ENCODE measurements around the gene PEDS1. TPM values are rescaled to one million over a fixed set of nuclear protein-coding genes. Genes with fewer than 3 reads are reported as not detected.

Gene PEDS1
- total and polyA plus RNA-seq, 8 donors: 27.5 to 39.9 (median 31.9) TPM

DNA sequence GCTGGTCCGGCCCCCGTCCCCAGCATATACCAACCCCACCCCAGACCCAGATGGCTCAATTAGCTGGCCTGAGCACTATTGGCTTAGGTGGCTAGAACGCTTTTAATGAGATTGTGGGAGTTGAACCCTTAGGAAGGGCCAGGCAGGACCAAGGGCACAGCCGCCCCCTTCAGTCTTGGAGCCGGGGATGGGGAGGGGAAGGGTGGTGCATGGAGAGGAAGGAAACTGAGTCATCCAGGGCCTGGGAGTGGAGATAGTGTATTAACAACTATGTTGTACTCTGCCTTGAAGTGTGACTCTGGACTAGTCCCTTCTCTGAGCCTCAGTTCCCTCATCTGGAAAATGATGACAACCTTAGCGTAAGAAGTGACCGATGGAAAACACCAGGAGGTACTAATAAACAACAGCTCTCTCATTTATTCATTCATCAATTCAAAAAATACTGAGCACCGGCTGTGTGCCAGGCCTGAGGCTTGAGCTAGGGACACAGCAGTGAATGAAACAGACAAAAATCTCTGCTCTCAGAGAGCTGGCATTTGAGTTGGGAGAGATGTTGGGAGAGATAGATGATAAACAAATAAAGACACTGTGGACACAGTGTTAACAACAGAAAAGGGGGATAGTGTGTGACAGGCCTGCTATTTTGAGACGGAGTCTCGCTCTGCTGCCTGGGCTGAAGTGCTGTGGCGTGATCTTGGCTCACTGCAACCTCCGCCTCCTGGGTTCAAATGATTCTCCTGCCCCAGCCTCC, 11.5 kb downstream of the PEDS1 start:
- Histone ChIP-seq H3K36me3 (peaks cover 0 to 55% of the 10 kb centered on the region in 2 donors), H3K4me3 (no peak overlapping the region), H3K9me3 (no peaks in the 10 kb centered on the region), H3K4me1 (peaks cover 14 to 95% of the 10 kb centered on the region in 2 donors), H3K27me3 (no peaks in the 10 kb centered on the region), H3K27ac (peak overlapping the region; percentile 16 to 58)
- intact Hi-C loops (cut with DNase I): no loop called here
- TF ChIP-seq, protein P1, sequence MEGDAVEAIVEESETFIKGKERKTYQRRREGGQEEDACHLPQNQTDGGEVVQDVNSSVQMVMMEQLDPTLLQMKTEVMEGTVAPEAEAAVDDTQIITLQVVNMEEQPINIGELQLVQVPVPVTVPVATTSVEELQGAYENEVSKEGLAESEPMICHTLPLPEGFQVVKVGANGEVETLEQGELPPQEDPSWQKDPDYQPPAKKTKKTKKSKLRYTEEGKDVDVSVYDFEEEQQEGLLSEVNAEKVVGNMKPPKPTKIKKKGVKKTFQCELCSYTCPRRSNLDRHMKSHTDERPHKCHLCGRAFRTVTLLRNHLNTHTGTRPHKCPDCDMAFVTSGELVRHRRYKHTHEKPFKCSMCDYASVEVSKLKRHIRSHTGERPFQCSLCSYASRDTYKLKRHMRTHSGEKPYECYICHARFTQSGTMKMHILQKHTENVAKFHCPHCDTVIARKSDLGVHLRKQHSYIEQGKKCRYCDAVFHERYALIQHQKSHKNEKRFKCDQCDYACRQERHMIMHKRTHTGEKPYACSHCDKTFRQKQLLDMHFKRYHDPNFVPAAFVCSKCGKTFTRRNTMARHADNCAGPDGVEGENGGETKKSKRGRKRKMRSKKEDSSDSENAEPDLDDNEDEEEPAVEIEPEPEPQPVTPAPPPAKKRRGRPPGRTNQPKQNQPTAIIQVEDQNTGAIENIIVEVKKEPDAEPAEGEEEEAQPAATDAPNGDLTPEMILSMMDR (IDR thresholded peaks at IDR 0.05): no peak
- ATAC-seq (no peak), DNase-seq (no peak)

DNA sequence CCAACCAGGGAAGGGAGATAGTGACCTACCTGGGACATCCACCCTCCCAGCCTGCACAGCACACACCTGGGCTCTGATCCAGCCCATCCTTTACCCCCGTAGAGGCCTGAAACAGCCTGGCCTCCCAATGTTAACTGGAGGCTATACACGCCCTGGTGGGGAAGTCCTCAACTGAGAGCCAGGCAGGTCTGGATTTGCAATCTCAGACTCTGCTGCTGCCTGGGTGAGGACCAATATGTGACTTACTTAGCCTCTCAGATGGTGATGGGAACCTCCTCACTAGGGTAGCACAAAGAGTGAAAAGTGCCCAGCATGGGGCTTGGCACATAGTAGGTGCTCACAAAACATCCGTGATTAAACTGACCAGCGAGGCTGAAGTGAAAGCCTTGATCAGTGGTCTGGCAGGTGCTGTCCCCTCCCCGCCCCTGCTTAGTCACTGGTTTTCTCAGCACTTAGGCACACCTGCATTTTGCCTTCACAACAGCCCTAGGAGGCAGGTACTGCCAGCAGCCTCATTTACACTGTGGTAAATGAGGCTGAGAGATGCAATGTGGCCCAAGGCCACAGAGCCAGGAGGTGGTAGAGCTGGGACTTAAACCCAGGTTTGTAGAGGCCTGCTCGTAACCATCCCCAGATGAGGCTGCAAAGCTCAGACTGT, 12.4 kb downstream of the PEDS1 start:
- TF ChIP-seq, protein P1 (IDR thresholded peaks at IDR 0.05): no peak
- Histone ChIP-seq H3K36me3 (peaks cover 0 to 63% of the 10 kb centered on the region in 2 donors), H3K4me1 (peaks cover 5 to 95% of the 10 kb centered on the region in 2 donors), H3K27me3 (no peaks in the 10 kb centered on the region), H3K4me3 (no peak overlapping the region), H3K27ac (peak overlapping the region in 1 of 2 donors; percentile 58), H3K9me3 (no peaks in the 10 kb centered on the region)
- intact Hi-C loops (cut with DNase I): no loop called here
- ATAC-seq: no peak
- no peak for DNase-seq

DNA sequence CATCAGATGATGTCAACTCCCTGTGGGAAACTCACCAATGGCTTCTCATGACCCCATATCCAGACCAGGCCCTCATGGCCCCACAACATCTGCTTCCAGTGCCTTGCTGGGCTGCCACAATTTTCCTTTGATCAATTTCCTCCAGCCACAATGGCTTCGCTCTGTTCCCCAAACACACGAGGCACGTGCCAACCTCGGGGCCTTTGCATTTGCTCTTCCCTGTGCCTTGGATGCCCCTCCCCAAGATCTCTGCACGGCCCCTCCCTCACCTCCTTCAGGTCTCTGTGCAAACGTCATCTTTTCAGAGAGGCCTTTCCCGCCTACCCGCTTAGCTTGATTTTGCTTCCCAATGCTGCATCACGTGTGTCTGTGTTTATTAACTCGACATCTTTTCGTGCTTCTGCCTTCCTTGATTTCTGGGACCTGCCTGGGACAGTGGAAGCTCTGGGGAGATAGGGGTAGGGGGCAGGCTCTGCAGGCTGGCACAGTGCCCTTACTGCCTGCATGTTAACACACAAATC, 13.1 kb downstream of the PEDS1 start:
- no peak overlapping the region for H3K27ac ChIP-seq
- peaks cover 0 to 69% of the 10 kb centered on the region in 2 donors for H3K36me3 ChIP-seq
- H3K27me3 ChIP-seq: no peaks in the 10 kb centered on the region
- intact Hi-C loops (cut with DNase I): no loop called here
- H3K9me3 ChIP-seq: no peaks in the 10 kb centered on the region
- H3K4me3 ChIP-seq: no peak overlapping the region
- TF ChIP-seq, protein P1 (IDR thresholded peaks at IDR 0.05): no peak
- H3K4me1 ChIP-seq: peaks cover 4 to 89% of the 10 kb centered on the region in 2 donors
- DNase-seq (no peak), ATAC-seq (no peak)

DNA sequence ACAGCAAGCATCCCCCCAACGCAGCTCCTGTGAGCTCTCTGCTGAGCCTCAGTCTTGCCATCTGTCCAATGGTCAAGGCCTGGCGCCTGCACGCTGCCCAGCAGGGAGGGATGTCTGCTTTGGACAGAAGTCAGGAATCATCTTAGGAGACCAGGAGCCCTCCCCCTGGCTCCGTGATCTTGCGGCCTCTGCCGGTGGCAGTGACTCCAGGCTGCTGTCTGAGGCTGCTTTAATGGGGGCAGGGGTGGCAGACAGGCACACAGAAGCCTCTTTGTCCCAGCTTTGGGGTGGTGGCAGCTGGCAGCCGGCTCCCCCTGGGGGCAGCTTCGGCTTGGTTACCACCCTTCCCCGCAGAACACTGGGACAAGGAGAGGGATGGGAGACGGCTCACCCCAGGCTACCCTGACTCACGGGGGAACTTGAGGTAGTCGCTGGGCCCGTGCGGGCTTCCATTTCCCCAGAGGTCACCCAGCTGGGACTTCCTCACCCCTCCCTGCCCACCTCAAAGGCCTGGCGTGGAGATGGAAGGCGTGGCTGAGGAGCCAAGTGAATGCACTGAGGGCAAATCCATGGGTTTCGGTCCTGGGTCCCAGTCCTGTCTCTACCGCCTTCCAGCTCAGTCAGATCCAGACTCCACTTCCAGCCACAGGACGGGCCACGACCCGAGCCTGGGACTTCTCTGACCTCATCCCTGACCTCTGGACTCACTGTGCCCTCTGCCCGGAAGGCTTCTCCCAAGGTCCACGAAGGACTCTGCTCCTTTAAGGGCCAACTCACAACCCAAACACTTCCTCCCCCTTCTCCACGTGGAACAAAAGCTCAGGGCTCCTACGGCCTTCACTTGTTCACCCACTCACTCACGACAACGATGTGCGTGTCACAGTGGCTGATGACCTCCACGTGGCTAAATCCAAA, 14.8 kb downstream of the PEDS1 start:
- no peak for DNase-seq
- no peaks in the 10 kb centered on the region for H3K27me3 ChIP-seq
- intact Hi-C loops (cut with DNase I): no loop called here
- H3K36me3 ChIP-seq: peaks cover 0 to 84% of the 10 kb centered on the region in 2 donors
- no peak for ATAC-seq
- H3K27ac ChIP-seq: peak overlapping the region; percentile 17 to 57
- no peaks in the 10 kb centered on the region for H3K9me3 ChIP-seq
- H3K4me1 ChIP-seq: peaks cover 4 to 73% of the 10 kb centered on the region in 2 donors
- TF ChIP-seq, protein P1 (IDR thresholded peaks at IDR 0.05): no peak
- H3K4me3 ChIP-seq: no peak overlapping the region
